HG02970 (cell line): ENCODE results near the gene TRAPPC3.
"Not testable (repeated sequence)": the region's sequence is repeated elsewhere in the genome, so short reads cannot be mapped to it uniquely, and the experiment has no call there.

Source experiments
- ATAC-seq: cut with Tn5 transposase; IDR thresholded peaks from one replicate; pipeline ENCODE4 v1.9.1; 2021; ENCODE audit warnings: mild to moderate bottlenecking, moderate library complexity, moderate number of reproducible peaks; ENCODE audit not compliant: unreplicated experiment, low FRiP score

Gene TRAPPC3

GRCh38 chr1:36166938-36167905, 17.9 kb upstream of the TRAPPC3 start:
- ATAC-seq = no peak

DNA sequence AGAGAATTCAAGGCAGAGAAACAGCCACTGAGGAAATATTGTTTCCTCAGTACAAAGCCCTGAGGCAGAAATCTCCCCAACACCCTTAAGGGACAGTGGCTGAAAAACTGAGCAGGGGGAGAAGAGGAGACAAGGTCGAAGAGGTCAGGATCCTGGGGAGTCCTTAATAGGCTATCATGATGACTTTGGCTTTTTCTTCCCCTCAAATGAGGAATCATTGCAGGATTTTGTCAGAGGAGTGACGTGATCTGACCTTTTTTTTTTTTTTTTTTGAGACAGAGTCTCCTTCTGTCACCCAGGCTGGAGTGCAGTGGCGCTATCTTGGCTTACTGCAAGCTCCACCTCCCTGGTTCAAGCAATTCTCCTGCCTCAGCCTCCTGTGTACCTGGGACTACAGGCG, 16.9 kb upstream of the TRAPPC3 start:
- no peak for ATAC-seq

GRCh38 chr1:36165145-36165544, 15.9 kb upstream of the TRAPPC3 start:
- ATAC-seq = no peak

DNA sequence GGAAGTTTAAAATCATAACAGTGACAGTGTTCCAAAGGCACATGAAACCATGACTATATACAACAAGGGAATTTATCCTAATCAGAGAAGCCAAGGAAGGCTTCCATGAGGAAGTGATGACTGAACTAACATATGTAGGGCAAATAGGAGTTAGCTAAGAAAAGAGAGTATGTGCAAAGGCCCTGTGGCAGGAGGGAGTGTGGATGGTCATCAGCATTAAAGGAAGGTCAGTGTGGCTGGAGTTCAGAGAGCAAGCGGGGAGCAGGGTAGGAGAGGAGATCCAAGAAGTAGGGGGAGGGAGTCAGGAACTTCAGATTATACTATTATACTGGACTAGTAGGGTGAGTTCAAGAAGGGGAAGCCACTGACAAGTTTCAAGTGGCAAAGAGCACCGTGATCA, 15.1 kb upstream of the TRAPPC3 start:
- no peak for ATAC-seq

DNA sequence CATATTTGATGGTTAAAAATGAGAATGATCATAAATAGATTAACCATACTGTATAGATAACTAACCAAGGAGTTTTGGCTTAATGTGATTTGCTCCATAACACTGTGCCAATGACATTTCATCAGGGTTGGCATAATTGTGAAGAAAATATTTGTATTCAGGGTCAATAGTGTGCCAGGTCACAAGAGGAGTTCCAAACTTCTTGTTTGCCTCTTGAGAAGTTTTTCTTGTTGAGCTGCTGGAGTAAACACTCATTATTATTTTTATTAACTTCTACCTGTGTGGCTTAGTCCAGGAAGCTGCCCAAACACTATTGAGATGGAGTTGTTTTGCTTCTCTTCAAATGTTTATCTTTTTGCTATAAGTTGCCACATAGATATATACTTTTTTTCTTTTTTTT, 14.1 kb upstream of the TRAPPC3 start:
- ATAC-seq = no peak

GRCh38 chr1:36162680-36163239, 13.5 kb upstream of the TRAPPC3 start:
- no peak for ATAC-seq

- ATAC-seq = no peak
Measured at GRCh38 chr1:36161641-36162531, 12.6 kb upstream of the TRAPPC3 start.

- ATAC-seq = no peak
Measured at GRCh38 chr1:36160949-36161485, 11.7 kb upstream of the TRAPPC3 start.

GRCh38 chr1:36160388-36160948, 11.2 kb upstream of the TRAPPC3 start:
- no peak for ATAC-seq

DNA sequence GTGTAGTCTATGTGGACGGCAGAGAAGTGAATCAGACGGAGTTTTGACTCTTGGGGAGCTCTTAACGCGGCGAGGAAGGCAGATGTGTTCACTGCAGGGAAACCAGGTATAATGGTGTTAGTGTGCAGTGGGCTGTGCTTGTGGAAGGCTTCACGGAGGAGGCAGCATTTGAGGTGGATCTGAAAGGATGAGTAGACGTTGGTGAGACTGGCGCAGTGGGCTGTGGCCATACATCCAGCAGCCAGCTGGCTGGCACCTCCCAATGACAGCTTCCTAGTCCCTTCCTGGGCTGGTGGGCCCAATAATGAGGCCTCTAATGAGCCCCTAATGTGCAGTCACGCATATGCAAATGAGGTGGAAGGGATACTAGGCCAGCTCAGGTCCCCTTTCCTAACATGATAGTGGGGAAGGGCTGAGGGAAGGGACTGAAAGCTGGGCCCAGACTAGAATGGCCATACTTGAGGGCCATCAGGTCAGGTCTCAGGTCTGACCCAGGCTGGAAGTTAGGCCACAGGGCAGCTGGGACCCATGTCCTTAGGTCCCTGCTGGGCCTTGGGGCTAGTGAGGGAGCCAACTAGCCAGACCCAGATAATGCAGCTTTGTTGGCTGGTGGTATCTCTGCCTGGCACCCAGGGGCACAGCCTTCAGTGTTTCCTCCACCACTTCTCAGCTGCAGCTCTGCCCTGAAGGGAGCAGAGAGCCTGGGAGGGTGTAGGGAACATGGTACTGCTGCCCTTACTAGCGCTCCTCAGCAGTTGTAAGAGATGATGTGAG, 10.5 kb upstream of the TRAPPC3 start:
- no peak for ATAC-seq

GRCh38 chr1:36158827-36159252, 9.6 kb upstream of the TRAPPC3 start:
- ATAC-seq = not testable (repeated sequence)

GRCh38 chr1:36157973-36158826, 8.9 kb upstream of the TRAPPC3 start:
- no peak for ATAC-seq

- no peak for ATAC-seq
Measured at GRCh38 chr1:36157115-36157903, 8.0 kb upstream of the TRAPPC3 start.

- no peak for ATAC-seq
Measured at GRCh38 chr1:36156329-36157114, 7.2 kb upstream of the TRAPPC3 start.

DNA sequence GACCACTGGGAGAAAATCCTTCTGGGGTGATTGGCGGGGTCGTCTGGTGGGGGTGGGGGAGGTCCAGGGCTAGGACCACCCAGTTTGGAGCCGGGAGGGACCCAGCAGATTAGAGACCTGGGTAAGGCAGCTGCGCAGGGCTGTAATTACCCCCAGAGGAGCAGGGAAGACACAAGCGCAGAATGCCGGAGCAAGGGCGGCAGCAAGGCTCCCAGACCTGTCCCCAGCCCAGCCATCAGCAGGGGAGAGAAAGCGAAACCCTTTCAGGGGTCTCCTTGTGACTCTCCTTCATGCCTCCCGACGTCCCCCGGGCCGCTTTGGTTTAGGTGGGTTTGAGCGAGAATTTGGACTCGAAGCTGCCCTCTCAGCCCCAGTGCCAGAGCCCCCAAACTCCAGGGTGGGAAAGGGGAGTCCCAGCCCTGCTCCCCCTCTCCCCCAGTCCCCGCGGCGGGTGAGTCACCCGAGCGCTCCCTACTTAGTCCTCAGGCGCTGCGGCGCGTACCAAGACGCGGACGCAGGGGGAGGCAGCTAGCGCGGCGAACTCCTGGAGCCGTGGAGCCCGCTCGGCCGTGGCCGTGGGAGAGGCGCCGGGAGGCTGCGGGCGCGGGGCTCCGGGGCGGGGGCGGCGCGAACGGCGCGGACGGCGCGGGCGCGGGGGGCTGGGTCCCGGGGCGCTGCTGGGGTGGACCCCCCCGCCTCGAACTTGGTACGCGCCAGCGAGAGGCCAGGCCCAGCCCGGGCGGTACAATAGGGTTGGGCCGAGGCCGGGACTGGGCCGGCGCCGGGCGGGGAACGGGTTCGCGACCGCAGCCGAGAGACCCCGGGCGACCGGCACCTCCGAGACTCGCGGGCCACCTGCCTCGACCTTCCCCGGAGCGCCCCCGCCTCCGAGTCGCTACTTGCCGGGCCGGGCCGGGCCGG, 6.4 kb upstream of the TRAPPC3 start, which contains the start of gene MAP7D1:
TSS of gene MAP7D1 (plus strand) at position 753 of the 921 bp plus-strand sequence. CDS start 258 bp downstream, outside the sequence.
- ATAC-seq = peak; percentile 58
